GM12878 (cell line): ENCODE results near the gene IRS2. TPM values are rescaled to one million over a fixed set of nuclear protein-coding genes. Genes with fewer than 3 reads are reported as not detected.

Experiments used
- ATAC-seq: fragments of 200-7000 bp; cut with Tn5 transposase; 3 replicates; pipeline ENCODE4 v1.9.1; 2020; ENCODE audit warnings: mild to moderate bottlenecking, moderate library complexity
- BruUV-seq: library from RNA; stranded (reverse); fragments of 400-500 nt; replicated peaks from 2 replicates; lab custom pipeline; 2021; lab: Mats Ljungman, UMichigan
- CTCF ChIA-PET: fragments of 300-600 bp; sonication (Branson Sonifier 250); formaldehyde crosslinking; extraction: SDS; loops from one replicate; lab custom pipeline; 2021; ENCODE audit warnings: inconsistent platforms; lab: Yijun Ruan, JAX
- POLR2A ChIA-PET: fragments of 350-600 bp; formaldehyde crosslinking; extraction: SDS; loops from one replicate; lab custom pipeline; 2021; ENCODE audit warnings: inconsistent platforms; lab: Charles Lee
- RAD21 ChIA-PET: fragments of 300-600 bp; sonication (Branson Sonifier 250); formaldehyde crosslinking; loops from one replicate; lab custom pipeline; 2023; ENCODE audit warnings: antibody characterized with exemption; ENCODE audit not compliant: unreplicated experiment; lab: Charles Lee
- SMC1A ChIA-PET: fragments of 300-600 bp; sonication (Branson Sonifier 250); formaldehyde crosslinking; loops from one replicate; lab custom pipeline; 2023; ENCODE audit not compliant: unreplicated experiment, uncharacterized antibody; lab: Charles Lee
- DNase-seq: peaks from one replicate; pipeline ENCODE4 v3.0.0-alpha.2; 2011; ENCODE audit warnings: low read depth, low spot score
- FAIRE-seq: peaks from 3 replicates; lab custom pipeline; 2011; peaks lifted over from hg19 to GRCh38; lab: Jason Lieb, UNC
- H2AFZ ChIP-seq: 2 replicates; pipeline ENCODE4 v1.6.0; 2011; ENCODE audit warnings: low read depth, low read length, control low read depth; ENCODE audit not compliant: control insufficient read depth
- H3K27ac ChIP-seq: 2 replicates; pipeline ENCODE4 v1.5.1; 2011; ENCODE audit warnings: control low read depth; ENCODE audit not compliant: control insufficient read depth, insufficient read depth
- H3K27me3 ChIP-seq, 2 experiments: replicated peaks in 1 of 2; 2 replicates each; pipeline versions ENCODE4 v1.6.0 to v1.6.1; 2011; ENCODE audit warnings: low read length in 1 of 2; ENCODE audit not compliant: control insufficient read depth in 2 of 2, insufficient read depth in 2 of 2
- H3K36me3 ChIP-seq, 2 experiments: 2 replicates each; pipeline ENCODE4 v1.5.1; 2011; ENCODE audit warnings: low read length in 1 of 2; ENCODE audit not compliant: control insufficient read depth in 2 of 2, insufficient read depth in 2 of 2
- H3K4me1 ChIP-seq: 2 replicates; pipeline ENCODE4 v1.6.1; 2011; ENCODE audit warnings: mild to moderate bottlenecking, low read length, moderate library complexity, mixed read lengths; ENCODE audit not compliant: control insufficient read depth, insufficient read depth
- H3K4me2 ChIP-seq: 2 replicates; pipeline ENCODE4 v1.6.0; 2011; ENCODE audit warnings: control low read depth; ENCODE audit not compliant: control insufficient read depth, insufficient read depth
- H3K4me3 ChIP-seq: fragments of 200-600 bp; sonication (generic); 2 replicates; pipeline ENCODE4 v1.5.1; 2016
- H3K79me2 ChIP-seq: 2 replicates; pipeline ENCODE4 v1.6.0; 2011; ENCODE audit warnings: low read length; ENCODE audit not compliant: control insufficient read depth, insufficient read depth
- H3K9ac ChIP-seq: 2 replicates; pipeline ENCODE4 v1.8.0; 2011; ENCODE audit warnings: low read length, control low read depth, mixed read lengths; ENCODE audit not compliant: control insufficient read depth, insufficient read depth
- H3K9me3 ChIP-seq: replicated peaks from 3 replicates; pipeline ENCODE4 v1.5.1; 2011; ENCODE audit warnings: mild to moderate bottlenecking, low read length; ENCODE audit not compliant: control insufficient read depth, insufficient read depth
- H4K20me1 ChIP-seq: 2 replicates; pipeline ENCODE4 v1.6.0; 2011; ENCODE audit not compliant: control insufficient read depth, insufficient read depth
- CEBPZ ChIP-seq: fragments of 150-350 bp; IDR thresholded peaks from 2 replicates; pipeline ENCODE4 v1.6.1; 2016; ENCODE audit warnings: low read depth, low read length
- EP300 ChIP-seq, 2 experiments: fragments of 150-350 bp in 1 of 2; IDR thresholded peaks; 2 replicates each; pipeline ENCODE4 v1.6.1; 2011 to 2012; ENCODE audit warnings: low read depth in 2 of 2, low read length in 2 of 2, borderline replicate concordance in 1 of 2, improper control_type of control experiment in 1 of 2, inconsistent platforms in 1 of 2; ENCODE audit not compliant: control insufficient read depth in 1 of 2
- IRF5 ChIP-seq: fragments of 450-650 bp; IDR thresholded peaks from 2 replicates; pipeline ENCODE4 v1.6.1; 2017; ENCODE audit warnings: borderline replicate concordance
- JUND ChIP-seq: IDR thresholded peaks from 2 replicates; pipeline ENCODE4 v1.6.1; 2012; ENCODE audit warnings: low read depth, mild to moderate bottlenecking, low read length, improper control_type of control experiment, moderate library complexity
- MEF2B ChIP-seq: fragments of 450-650 bp; IDR thresholded peaks from 2 replicates; pipeline ENCODE4 v1.6.1; 2018; ENCODE audit warnings: mild to moderate bottlenecking, moderate library complexity; ENCODE audit not compliant: partially characterized antibody, poor library complexity, severe bottlenecking
- PAX8 ChIP-seq: fragments of 450-650 bp; IDR thresholded peaks from 2 replicates; pipeline ENCODE4 v1.6.1; 2017; ENCODE audit warnings: mild to moderate bottlenecking, moderate library complexity
- SUPT20H ChIP-seq: IDR thresholded peaks from 2 replicates; pipeline ENCODE4 v1.6.1; 2011; ENCODE audit warnings: low read depth, mild to moderate bottlenecking, low read length, moderate library complexity, borderline replicate concordance; ENCODE audit not compliant: control insufficient read depth
- TCF12 ChIP-seq: IDR thresholded peaks from 2 replicates; pipeline ENCODE4 v1.6.1; 2011; ENCODE audit warnings: low read depth, mild to moderate bottlenecking, low read length
- TCF7 ChIP-seq: IDR thresholded peaks from 2 replicates; pipeline ENCODE4 v1.6.1; 2014; ENCODE audit warnings: antibody characterized with exemption, borderline replicate concordance
- ZBTB4 ChIP-seq: fragments of 450-650 bp; formaldehyde crosslinking; IDR thresholded peaks from 2 replicates; pipeline ENCODE4 v1.4.0; 2022; ENCODE audit warnings: mild to moderate bottlenecking, moderate library complexity
- ZNF24 ChIP-seq: fragments of 450-650 bp; IDR thresholded peaks from 2 replicates; pipeline ENCODE4 v1.6.1; 2017; ENCODE audit warnings: antibody characterized with exemption, mild to moderate bottlenecking
- WGBS: methylation state at CpG from one replicate; pipeline ENCODE4 v1.1.6; 2016; ENCODE audit warnings: low lambda C conversion rate; ENCODE audit not compliant: insufficient replicate concordance, insufficient coverage; ENCODE audit errors: missing lambda C conversion rate; 5-methylcytosine and 5-hydroxymethylcytosine counted together
- in situ Hi-C: fragments of 300-500 bp; cut with MboI; formaldehyde crosslinking; loops from 9 replicates; pipeline ENCODE4 v1.14.3; 2018; ENCODE audit warnings: mixed read lengths
- intact Hi-C: fragments of 100-400 bp; cut with micrococcal nuclease; formaldehyde crosslinking; loops from one replicate; pipeline ENCODE4 v1.14.2; 2022; ENCODE audit not compliant: unreplicated experiment
- polyA plus RNA-seq, 11 experiments: library from polyadenylated mRNA; depleted of rRNA in 4 of 11; unstranded in 6 of 11; stranded (reverse) in 5 of 11; fragments of >200 nt; fragmentation: Nextera tagmentation in 4 of 11; fragmentation: Illumina TruSeq in 1 of 11; extraction: Ambion mirVana in 4 of 11; extraction: Trizol in 1 of 11; gene quantifications; 1 replicate in 1 of 11; 2 replicates in 10 of 11; pipeline versions ENCODE4 v1.2.1 to v1.2.3, GENCODE V29; 2011 to 2016; ENCODE audit warnings: inconsistent platforms in 2 of 11, missing spikeins in 2 of 11, low read depth in 1 of 11
- total RNA-seq, 4 experiments: library from RNA; depleted of rRNA in 3 of 4; stranded (reverse); fragments of >200 nt in 3 of 4; fragmentation: Illumina TruSeq in 1 of 4; extraction: Trizol in 1 of 4; gene quantifications; 2 replicates each; pipeline versions ENCODE4 v1.2.1 to v1.2.3, GENCODE V29; 2013 to 2021
- TF ChIP-seq, protein P1 (sequence below): fragments of 450-650 bp; IDR thresholded peaks from 2 replicates; pipeline ENCODE4 v1.6.1; 2018; ENCODE audit warnings: mild to moderate bottlenecking, low read depth, moderate library complexity; ENCODE audit not compliant: partially characterized antibody

The IRS2 gene
- total and polyA plus RNA-seq, 10 of the 15 experiments (the other 5 are each of a cell fraction or from before 2014, with no cell fraction given): 0.01 to 0.31 (median 0.07) TPM; not detected in 6

- Histone ChIP-seq H2AFZ (no peak overlapping the region), H4K20me1 (no peaks in the 10 kb centered on the region), H3K9ac (no peak overlapping the region), H3K27ac (no peak overlapping the region), H3K27me3 (no peaks in the 10 kb centered on the region), H3K36me3 (no peaks in the 10 kb centered on the region), H3K79me2 (no peaks in the 10 kb centered on the region), H3K4me2 (no peak overlapping the region), H3K4me3 (no peak overlapping the region), H3K4me1 (no peaks in the 10 kb centered on the region), H3K9me3 (no peaks in the 10 kb centered on the region)
- CTCF ChIA-PET: no interaction called here
- POLR2A ChIA-PET: no interaction called here
- intact Hi-C loops: no loop called here
- FAIRE-seq (no peak), DNase-seq (no peak), ATAC-seq (no peak)
- RAD21 ChIA-PET: no interaction called here
- WGBS: 46% methylated on average over 14 of the region's 19 CpGs
- SMC1A ChIA-PET: no interaction called here
- in situ Hi-C loops: no loop called here
- BruUV-seq: no TSS peak
- TF ChIP-seq ZNF24: no peak
- TF ChIP-seq JUND: no peak
- TF ChIP-seq EP300 (IDR thresholded peaks at IDR 0.05; ENCODE audit: borderline replicate concordance in 1 of 2, control insufficient read depth in 1 of 2, low read depth in 2 of 2, low read length in 2 of 2): no peak
- TF ChIP-seq TCF12: no peak
- no peak for TF ChIP-seq CEBPZ
- no peak for TF ChIP-seq ZBTB4 (CRISPR knock-in tag)
- TF ChIP-seq, protein P1, sequence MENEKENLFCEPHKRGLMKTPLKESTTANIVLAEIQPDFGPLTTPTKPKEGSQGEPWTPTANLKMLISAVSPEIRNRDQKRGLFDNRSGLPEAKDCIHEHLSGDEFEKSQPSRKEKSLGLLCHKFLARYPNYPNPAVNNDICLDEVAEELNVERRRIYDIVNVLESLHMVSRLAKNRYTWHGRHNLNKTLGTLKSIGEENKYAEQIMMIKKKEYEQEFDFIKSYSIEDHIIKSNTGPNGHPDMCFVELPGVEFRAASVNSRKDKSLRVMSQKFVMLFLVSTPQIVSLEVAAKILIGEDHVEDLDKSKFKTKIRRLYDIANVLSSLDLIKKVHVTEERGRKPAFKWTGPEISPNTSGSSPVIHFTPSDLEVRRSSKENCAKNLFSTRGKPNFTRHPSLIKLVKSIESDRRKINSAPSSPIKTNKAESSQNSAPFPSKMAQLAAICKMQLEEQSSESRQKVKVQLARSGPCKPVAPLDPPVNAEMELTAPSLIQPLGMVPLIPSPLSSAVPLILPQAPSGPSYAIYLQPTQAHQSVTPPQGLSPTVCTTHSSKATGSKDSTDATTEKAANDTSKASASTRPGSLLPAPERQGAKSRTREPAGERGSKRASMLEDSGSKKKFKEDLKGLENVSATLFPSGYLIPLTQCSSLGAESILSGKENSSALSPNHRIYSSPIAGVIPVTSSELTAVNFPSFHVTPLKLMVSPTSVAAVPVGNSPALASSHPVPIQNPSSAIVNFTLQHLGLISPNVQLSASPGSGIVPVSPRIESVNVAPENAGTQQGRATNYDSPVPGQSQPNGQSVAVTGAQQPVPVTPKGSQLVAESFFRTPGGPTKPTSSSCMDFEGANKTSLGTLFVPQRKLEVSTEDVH: no peak
- TF ChIP-seq MEF2B: no peak
- TF ChIP-seq TCF7: no peak
- no peak for TF ChIP-seq SUPT20H
- no peak for TF ChIP-seq PAX8
- no peak for TF ChIP-seq IRF5
These were observed 24.6 kb upstream of the IRS2 start for GRCh38 chr13:109810761-109811510.
